Cerebellar nuclear complex (tissue), 1 donor: ENCODE results near the gene NOP9.

ENCODE experiments used
- DNase-seq, 2 experiments: peaks; one replicate each; lab custom pipeline; 2025; lab: John Stamatoyannopoulos, UW

NOP9 gene

GRCh38 chr14:24308342-24309124 is 8.9 kb downstream of the NOP9 start:
- DNase-seq, result no peak

DNA sequence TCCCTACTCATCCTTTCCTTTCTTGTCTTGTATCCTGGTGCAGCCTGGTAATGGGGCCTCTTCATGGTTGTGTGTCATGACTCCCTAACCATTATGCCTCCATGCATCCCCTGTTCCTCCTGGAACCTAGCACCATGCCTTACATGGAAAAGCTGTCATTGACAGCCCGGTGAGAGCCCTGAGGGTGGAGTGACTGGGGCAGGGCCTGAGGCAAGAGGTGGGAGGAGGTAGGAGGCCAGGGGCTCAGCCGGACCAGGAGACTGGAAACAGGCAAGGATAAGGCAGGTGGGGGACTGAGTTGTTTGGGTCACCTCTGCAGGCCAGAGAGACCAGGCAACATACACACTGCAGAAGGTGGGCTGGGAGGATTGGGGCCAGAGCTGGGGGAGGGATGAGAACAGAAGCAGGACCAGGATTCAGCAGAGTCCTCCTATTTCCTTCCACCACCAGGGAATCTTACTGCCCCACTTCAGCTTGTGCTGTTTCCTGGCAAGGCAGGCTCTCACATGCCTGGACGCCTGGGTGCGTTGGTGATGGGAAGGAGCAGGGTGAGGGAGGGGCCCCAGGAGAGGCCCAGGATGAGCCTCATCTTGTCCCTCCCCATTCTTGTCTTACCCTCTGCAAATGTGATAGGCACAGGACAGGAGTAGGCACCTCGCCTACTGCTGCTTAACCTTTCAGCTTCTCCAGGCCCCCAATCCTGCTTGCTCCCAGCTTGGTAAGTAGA is 10.1 kb downstream of the NOP9 start, which contains the start of gene LTB4R2:
LTB4R2 (plus strand) TSS at position 603 of the 727 bp plus-strand sequence. CDS start 525 bp downstream, outside the sequence.
- no peak for DNase-seq

GRCh38 chr14:24310265-24310645 is 10.6 kb downstream of the NOP9 start:
- no peak for DNase-seq

- no peak for DNase-seq
Measured at GRCh38 chr14:24310646-24311604, 11.3 kb downstream of the NOP9 start, which contains the start of gene LTB4R. LTB4R (plus strand) TSS chr14:24311502; CDS start chr14:24315652, 4,150 bp downstream.

- no peak for DNase-seq
Measured at GRCh38 chr14:24311837-24312615, 12.4 kb downstream of the NOP9 start.

- no peak for DNase-seq
Measured at GRCh38 chr14:24312736-24313507, 13.3 kb downstream of the NOP9 start.

GRCh38 chr14:24313913-24314312 is 14.3 kb downstream of the NOP9 start:
- no peak for DNase-seq

- no peak for DNase-seq
Measured at GRCh38 chr14:24314377-24315193, 14.9 kb downstream of the NOP9 start.

GRCh38 chr14:24315243-24315806 is 15.7 kb downstream of the NOP9 start:
- no peak for DNase-seq

DNA sequence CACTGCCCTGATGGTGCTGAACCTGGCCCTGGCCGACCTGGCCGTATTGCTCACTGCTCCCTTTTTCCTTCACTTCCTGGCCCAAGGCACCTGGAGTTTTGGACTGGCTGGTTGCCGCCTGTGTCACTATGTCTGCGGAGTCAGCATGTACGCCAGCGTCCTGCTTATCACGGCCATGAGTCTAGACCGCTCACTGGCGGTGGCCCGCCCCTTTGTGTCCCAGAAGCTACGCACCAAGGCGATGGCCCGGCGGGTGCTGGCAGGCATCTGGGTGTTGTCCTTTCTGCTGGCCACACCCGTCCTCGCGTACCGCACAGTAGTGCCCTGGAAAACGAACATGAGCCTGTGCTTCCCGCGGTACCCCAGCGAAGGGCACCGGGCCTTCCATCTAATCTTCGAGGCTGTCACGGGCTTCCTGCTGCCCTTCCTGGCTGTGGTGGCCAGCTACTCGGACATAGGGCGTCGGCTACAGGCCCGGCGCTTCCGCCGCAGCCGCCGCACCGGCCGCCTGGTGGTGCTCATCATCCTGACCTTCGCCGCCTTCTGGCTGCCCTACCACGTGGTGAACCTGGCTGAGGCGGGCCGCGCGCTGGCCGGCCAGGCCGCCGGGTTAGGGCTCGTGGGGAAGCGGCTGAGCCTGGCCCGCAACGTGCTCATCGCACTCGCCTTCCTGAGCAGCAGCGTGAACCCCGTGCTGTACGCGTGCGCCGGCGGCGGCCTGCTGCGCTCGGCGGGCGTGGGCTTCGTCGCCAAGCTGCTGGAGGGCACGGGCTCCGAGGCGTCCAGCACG is 16.4 kb downstream of the NOP9 start:
- DNase-seq, result no peak

- DNase-seq, result no peak
Measured at GRCh38 chr14:24316597-24316950, 16.9 kb downstream of the NOP9 start.

DNA sequence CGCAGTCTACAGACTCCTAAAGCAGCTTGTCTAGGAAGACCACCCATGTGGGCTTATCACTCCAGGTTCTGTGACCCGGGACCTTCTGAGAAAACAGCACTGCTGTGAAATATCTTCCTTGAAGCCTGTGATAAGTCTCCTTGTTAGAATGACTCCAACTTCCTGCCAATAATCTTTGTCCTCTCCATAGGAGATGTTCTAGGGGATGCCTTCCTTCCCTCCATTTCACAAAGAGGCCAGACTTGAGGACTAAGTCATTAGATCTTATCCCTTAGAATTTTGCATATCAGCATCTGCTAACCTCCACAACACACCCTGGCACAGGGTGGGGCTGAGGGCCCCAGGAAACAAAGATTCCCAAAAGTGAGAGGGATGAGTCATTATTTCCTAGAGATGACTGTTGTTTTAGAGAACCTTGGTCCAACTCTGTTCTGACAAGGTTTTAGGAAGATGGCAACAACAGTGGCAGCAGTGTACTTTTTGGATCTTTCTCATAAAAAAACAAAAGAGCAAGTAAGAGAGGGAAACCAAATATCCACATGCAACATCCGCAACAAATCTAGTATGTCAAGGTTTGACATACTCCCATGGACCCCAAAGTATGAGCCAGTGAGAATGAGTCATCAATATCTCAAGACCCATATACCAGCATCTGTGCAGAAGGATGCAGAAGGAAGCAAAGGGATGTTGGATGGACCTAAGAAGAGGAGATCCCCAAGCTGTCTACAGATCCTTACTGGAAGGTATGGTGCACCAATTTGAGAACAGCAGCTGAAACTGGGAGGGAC is 17.7 kb downstream of the NOP9 start:
- no peak for DNase-seq

DNA sequence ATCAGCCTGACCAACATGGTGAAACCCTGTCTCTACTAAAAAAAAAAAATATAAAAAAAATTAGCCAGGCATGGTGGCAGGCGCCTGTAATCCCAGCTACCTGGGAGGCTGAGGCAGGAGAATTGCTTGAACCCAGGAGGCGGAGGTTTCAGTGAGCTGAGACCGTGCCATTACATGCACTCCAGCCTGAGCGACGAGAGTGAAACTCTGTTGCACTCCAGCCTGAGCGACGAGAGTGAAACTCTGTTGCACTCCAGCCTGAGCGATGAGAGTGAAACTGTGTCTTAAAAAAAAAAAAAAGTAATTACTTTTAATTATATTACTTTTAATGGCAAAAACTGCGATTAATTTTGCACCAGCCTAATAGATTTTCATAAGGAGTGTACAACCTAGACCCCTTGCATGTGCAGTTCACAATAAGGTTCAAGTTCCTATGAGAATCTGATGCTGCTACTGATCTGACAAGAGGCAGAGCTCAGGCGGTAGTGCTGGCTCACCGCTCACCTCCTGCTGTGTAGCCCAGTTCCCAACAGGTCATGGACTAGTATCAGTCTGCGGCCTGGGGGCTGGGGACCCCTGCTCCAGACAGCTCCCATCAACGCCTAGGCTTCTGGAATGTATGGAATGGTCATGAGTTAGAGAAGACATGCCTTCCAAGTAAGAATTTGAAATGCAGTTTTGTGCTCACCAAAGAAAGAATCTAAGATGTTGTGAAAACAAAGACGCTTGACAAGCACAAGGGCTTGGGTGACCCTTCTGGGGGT is 21.7 kb downstream of the NOP9 start:
- no peak for DNase-seq

GRCh38 chr14:24322672-24323071 is 23.0 kb downstream of the NOP9 start:
- no peak for DNase-seq

- no peak for DNase-seq
Measured at GRCh38 chr14:24323341-24323740, 23.7 kb downstream of the NOP9 start.

GRCh38 chr14:24324024-24324423 is 24.4 kb downstream of the NOP9 start:
- no peak for DNase-seq

DNA sequence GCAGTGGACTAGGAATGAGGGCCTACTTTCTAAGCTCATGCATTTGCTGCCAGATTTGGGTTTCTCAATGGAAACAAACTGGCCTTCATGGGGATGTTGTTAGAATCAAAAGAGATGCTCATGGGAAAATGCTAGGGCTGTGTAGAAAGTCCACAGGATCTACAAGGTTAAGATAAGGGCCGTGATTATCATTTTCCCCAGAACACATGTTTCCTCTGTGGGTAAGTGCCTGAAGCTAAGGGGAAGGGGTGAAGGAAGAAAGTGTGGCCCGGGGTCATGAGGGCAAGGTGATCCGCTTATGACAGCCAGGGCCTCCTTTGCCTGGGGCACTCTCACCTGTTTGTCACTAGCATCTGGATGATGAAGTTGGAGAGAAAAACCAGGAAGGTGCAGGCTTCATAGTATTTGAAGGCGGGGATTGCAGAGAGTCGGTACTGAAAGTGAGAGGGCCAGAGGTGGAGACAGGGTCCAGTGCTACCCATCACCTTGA is 25.4 kb downstream of the NOP9 start:
- no peak for DNase-seq
